ENCODE results near the gene CDK3.

DNA sequence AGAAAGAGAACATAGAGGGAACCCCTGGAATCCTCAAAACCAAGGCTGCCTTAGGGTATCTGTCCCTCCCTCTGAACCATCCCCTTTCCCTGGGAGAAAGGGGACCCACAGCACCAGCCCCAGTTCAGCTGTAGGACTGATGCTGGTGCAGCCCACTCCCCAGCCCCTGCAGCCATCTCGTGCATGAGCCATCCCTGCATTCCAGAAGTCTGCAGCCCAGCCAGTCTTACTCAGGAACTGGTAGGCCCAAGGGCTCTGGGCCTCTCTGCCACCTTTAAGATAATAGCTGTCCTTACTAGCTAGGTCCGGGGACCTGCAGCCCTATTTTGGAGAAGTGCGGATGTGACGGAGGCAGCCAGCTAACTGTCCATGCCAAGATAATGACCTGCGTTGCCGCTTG lies 32.5 kb downstream of the CDK3 start:
- TF ChIP-seq, protein P1, sequence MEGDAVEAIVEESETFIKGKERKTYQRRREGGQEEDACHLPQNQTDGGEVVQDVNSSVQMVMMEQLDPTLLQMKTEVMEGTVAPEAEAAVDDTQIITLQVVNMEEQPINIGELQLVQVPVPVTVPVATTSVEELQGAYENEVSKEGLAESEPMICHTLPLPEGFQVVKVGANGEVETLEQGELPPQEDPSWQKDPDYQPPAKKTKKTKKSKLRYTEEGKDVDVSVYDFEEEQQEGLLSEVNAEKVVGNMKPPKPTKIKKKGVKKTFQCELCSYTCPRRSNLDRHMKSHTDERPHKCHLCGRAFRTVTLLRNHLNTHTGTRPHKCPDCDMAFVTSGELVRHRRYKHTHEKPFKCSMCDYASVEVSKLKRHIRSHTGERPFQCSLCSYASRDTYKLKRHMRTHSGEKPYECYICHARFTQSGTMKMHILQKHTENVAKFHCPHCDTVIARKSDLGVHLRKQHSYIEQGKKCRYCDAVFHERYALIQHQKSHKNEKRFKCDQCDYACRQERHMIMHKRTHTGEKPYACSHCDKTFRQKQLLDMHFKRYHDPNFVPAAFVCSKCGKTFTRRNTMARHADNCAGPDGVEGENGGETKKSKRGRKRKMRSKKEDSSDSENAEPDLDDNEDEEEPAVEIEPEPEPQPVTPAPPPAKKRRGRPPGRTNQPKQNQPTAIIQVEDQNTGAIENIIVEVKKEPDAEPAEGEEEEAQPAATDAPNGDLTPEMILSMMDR (IDR thresholded peaks at IDR 0.05) = no peak
- no peak for TF ChIP-seq POLR2AphosphoS5 (IDR thresholded peaks at IDR 0.05)
